Stimulated activated CD8-positive, alpha-beta memory T cell treated with anti-CD3 and anti-CD28 coated beads, Interleukin-12 subunit alpha, Interleukin-12 subunit beta, amount 100 ng/mL, for 24 hours (primary cell): ENCODE data around the gene KCNJ16.

Source experiments
- DNase-seq: peaks from one replicate; pipeline ENCODE4 v3.0.0-alpha.2; 2020; ENCODE audit errors: extremely low read depth

The KCNJ16 gene

GRCh38 chr17:70128727-70129238 lies 53.8 kb downstream of the KCNJ16 start:
- DNase-seq, result no peak

GRCh38 chr17:70130289-70130688 lies 55.3 kb downstream of the KCNJ16 start:
- no peak for DNase-seq

- DNase-seq, result no peak
Measured at GRCh38 chr17:70132505-70132904, 57.5 kb downstream of the KCNJ16 start.

- DNase-seq, result no peak
Measured at GRCh38 chr17:70134042-70134441, 59.0 kb downstream of the KCNJ16 start.

GRCh38 chr17:70134777-70135176 lies 59.8 kb downstream of the KCNJ16 start:
- no peak for DNase-seq

GRCh38 chr17:70136131-70136530 lies 61.1 kb downstream of the KCNJ16 start:
- DNase-seq, result no peak

GRCh38 chr17:70137451-70138230 lies 62.6 kb downstream of the KCNJ16 start:
- no peak for DNase-seq

GRCh38 chr17:70138291-70138865 lies 63.4 kb downstream of the KCNJ16 start:
- DNase-seq, result no peak

- no peak for DNase-seq
Measured at GRCh38 chr17:70139449-70139993, 64.5 kb downstream of the KCNJ16 start.

- DNase-seq, result no peak
Measured at GRCh38 chr17:70144260-70144846, 69.3 kb downstream of the KCNJ16 start.

- DNase-seq, result no peak
Measured at GRCh38 chr17:70153210-70153609, 78.2 kb downstream of the KCNJ16 start.

GRCh38 chr17:70157151-70157550 lies 82.1 kb downstream of the KCNJ16 start:
- no peak for DNase-seq

GRCh38 chr17:70158180-70158579 lies 83.2 kb downstream of the KCNJ16 start:
- no peak for DNase-seq

GRCh38 chr17:70158591-70158990 lies 83.6 kb downstream of the KCNJ16 start:
- no peak for DNase-seq

GRCh38 chr17:70159980-70160379 lies 85.0 kb downstream of the KCNJ16 start:
- no peak for DNase-seq

GRCh38 chr17:70161519-70161918 lies 86.5 kb downstream of the KCNJ16 start:
- DNase-seq, result no peak

GRCh38 chr17:70165383-70165782 lies 90.4 kb downstream of the KCNJ16 start:
- DNase-seq, result no peak

- no peak for DNase-seq
Measured at GRCh38 chr17:70166615-70167014, 91.6 kb downstream of the KCNJ16 start.

- DNase-seq, result no peak
Measured at GRCh38 chr17:70168044-70168976, 93.3 kb downstream of the KCNJ16 start.

GRCh38 chr17:70168977-70169708 lies 94.1 kb downstream of the KCNJ16 start, which contains the start of gene KCNJ2:
KCNJ2 (plus strand) TSS chr17:70169532; CDS start chr17:70175040, 5,508 bp downstream.
- DNase-seq, result peak; percentile 3
